Memory B cell (primary cell): Measurements from ENCODE around the gene GJC1.
A peak's percentile ranks its signal among the peaks of the same experiment; 100 is the strongest.

ENCODE experiments used
- ATAC-seq: fragments of 150-1000 bp; cut with Tn5 transposase; 2 replicates; pipeline ENCODE4 v1.10.0; 2021; ENCODE audit warnings: low read depth, mild to moderate bottlenecking, moderate library complexity
- DNase-seq, 2 donors: peaks; one replicate each; pipeline ENCODE4 v3.0.0; 2022; ENCODE audit warnings: low spot score in 2 of 2
- H3K27ac Mint-ChIP-seq: one replicate; pipeline ENCODE4 v1.8.0; 2022; ENCODE audit warnings: mild to moderate bottlenecking, moderate library complexity, mixed read lengths
- H3K27me3 Mint-ChIP-seq: one replicate; pipeline ENCODE4 v1.8.0; 2022; ENCODE audit warnings: mixed read lengths
- H3K36me3 Mint-ChIP-seq: one replicate; pipeline ENCODE4 v1.8.0; 2022; ENCODE audit warnings: mild to moderate bottlenecking, mixed read lengths
- H3K4me1 Mint-ChIP-seq: one replicate; pipeline ENCODE4 v1.8.0; 2022; ENCODE audit warnings: mixed read lengths
- H3K4me3 Mint-ChIP-seq: one replicate; pipeline ENCODE4 v1.8.0; 2022; ENCODE audit warnings: mild to moderate bottlenecking, moderate library complexity, mixed read lengths
- H3K9me3 Mint-ChIP-seq: one replicate; pipeline ENCODE4 v1.8.0; 2022; ENCODE audit warnings: mixed read lengths

GJC1 gene

GRCh38 chr17:44859701-44860100 is 29.6 kb upstream of the GJC1 start:
- Mint-ChIP-seq H3K4me3 (no peak overlapping the region), H3K9me3 (no peaks in the 10 kb centered on the region), H3K4me1 (no peaks in the 10 kb centered on the region), H3K27ac (no peak overlapping the region), H3K27me3 (no peaks in the 10 kb centered on the region), H3K36me3 (peaks cover 36% of the 10 kb centered on the region)
- ATAC-seq (no peak), DNase-seq (no peak)

- Mint-ChIP-seq H3K27me3 (no peaks in the 10 kb centered on the region), H3K9me3 (no peaks in the 10 kb centered on the region), H3K4me3 (no peak overlapping the region), H3K36me3 (peaks cover 33% of the 10 kb centered on the region), H3K4me1 (no peaks in the 10 kb centered on the region), H3K27ac (no peak overlapping the region)
- no peak for DNase-seq
- no peak for ATAC-seq
Measured at GRCh38 chr17:44854192-44854591, 24.1 kb upstream of the GJC1 start.

GRCh38 chr17:44850612-44851011 is 20.5 kb upstream of the GJC1 start:
- Mint-ChIP-seq H3K4me3 (no peak overlapping the region), H3K27me3 (no peaks in the 10 kb centered on the region)

DNA sequence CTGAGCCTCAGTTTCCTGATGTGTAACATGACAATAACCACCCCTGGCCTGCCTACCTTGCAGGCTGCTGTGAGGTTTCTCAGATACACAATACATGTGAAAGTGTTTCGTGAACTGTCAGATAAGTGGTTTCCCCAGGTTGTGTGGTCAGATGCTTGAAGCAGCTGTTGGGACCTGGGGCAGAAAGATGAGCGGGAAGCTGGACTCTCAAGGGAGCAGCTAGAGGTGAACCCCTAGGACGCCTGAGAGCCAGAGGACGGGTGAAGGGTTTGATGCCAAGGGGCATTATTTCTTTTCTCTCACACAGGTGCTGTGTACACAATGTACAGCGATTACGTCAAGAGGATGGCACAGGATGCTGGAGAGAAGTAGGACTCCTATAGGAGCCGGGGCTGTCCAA is 19.9 kb upstream of the GJC1 start:
- DNase-seq = no peak
- peaks cover 21% of the 10 kb centered on the region for H3K36me3 Mint-ChIP-seq
- ATAC-seq = no peak
- H3K27me3 Mint-ChIP-seq = no peaks in the 10 kb centered on the region
- no peak overlapping the region for H3K4me3 Mint-ChIP-seq
- no peaks in the 10 kb centered on the region for H3K4me1 Mint-ChIP-seq
- no peaks in the 10 kb centered on the region for H3K9me3 Mint-ChIP-seq
- peak overlapping the region; percentile 22 for H3K27ac Mint-ChIP-seq

More at GRCh38 chr17:44850612-44851011, 20.5 kb upstream of the GJC1 start:
- Mint-ChIP-seq H3K9me3 (no peaks in the 10 kb centered on the region), H3K4me1 (no peaks in the 10 kb centered on the region), H3K36me3 (peaks cover 21% of the 10 kb centered on the region), H3K27ac (peak overlapping the region; percentile 22)
- ATAC-seq = no peak
- DNase-seq = no peak

DNA sequence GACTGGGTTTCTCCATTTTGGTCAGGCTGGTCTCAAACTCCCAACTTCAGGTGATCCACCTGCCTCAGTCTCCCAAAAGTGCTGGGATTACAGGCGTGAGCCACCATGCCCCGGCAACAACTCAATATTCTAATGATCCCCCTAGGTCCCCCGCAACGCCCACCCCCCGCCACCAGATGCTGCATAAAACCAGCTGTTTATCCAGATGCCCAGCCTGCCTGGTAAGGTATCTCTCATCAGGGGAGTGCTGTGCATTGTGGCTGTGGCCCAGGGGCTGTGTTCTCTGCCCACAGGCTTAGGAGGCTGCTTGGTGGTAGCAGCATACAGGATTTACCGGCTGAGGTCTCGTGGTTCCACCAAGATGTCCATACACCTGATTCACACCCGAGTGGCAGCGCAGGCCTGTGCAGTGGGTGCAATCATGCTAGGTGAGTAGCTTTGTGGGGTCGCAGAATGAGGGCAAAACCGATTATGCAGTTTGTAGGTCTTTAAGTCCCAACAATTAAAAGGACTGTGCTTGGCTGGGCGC is 18.9 kb upstream of the GJC1 start:
- no peak for ATAC-seq
- no peak overlapping the region for H3K27ac Mint-ChIP-seq
- H3K27me3 Mint-ChIP-seq = no peaks in the 10 kb centered on the region
- H3K4me3 Mint-ChIP-seq = no peak overlapping the region
- no peak for DNase-seq
- no peaks in the 10 kb centered on the region for H3K4me1 Mint-ChIP-seq
- H3K36me3 Mint-ChIP-seq = peaks cover 12% of the 10 kb centered on the region
- no peaks in the 10 kb centered on the region for H3K9me3 Mint-ChIP-seq

DNA sequence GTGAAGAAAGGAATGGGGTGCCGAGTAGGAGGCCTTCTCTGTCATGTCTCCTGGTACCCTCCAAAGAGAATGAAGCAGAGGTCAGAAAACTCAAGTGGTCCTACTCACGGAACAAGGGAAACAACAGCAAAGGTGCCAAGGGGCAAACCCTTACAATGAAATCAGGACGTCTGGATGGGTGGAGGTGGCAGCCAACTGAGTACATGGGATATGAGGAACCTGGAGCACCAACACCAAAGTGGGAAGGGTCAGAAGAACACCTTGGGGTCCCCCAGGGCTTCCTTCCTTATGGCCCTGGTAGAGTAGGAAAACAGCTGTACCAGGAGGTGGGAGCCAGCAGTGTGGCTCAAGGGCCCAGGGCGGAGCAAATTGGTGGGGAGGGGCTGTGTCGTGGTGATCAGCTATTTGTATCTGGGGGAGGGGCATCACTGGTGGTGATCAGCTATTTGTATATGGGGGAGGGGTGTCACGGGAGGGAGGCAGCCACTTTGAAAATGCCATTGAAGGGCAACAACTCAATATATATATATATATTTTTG is 18.2 kb upstream of the GJC1 start:
- Mint-ChIP-seq H3K9me3 (no peaks in the 10 kb centered on the region), H3K27ac (no peak overlapping the region), H3K4me1 (no peaks in the 10 kb centered on the region), H3K4me3 (no peak overlapping the region), H3K36me3 (peaks cover 8% of the 10 kb centered on the region), H3K27me3 (no peaks in the 10 kb centered on the region)
- DNase-seq (no peak), ATAC-seq (no peak)

GRCh38 chr17:44847586-44847985 is 17.5 kb upstream of the GJC1 start, which contains the start of gene HIGD1B:
Gene HIGD1B (plus strand): TSS chr17:44847883. CDS start chr17:44848153, 270 bp downstream.
- no peak for ATAC-seq
- DNase-seq = no peak
- Mint-ChIP-seq H3K27ac (no peak within 1 kb of the TSS), H3K36me3 (peaks cover 8% of the 10 kb centered on the region), H3K9me3 (no peaks in the 10 kb centered on the region), H3K27me3 (no peaks in the 10 kb centered on the region), H3K4me3 (no peak within 1 kb of the TSS), H3K4me1 (no peaks in the 10 kb centered on the region)

GRCh38 chr17:44846206-44846605 is 16.1 kb upstream of the GJC1 start:
- no peak overlapping the region for H3K4me3 Mint-ChIP-seq
- no peaks in the 10 kb centered on the region for H3K27me3 Mint-ChIP-seq
- no peak overlapping the region for H3K27ac Mint-ChIP-seq
- H3K36me3 Mint-ChIP-seq = peaks cover 3% of the 10 kb centered on the region
- no peaks in the 10 kb centered on the region for H3K9me3 Mint-ChIP-seq
- DNase-seq (no peak), ATAC-seq (no peak)
- H3K4me1 Mint-ChIP-seq = no peaks in the 10 kb centered on the region

GRCh38 chr17:44844390-44844830 is 14.3 kb upstream of the GJC1 start:
- ATAC-seq = no peak
- Mint-ChIP-seq H3K27ac (no peak overlapping the region), H3K36me3 (no peaks in the 10 kb centered on the region), H3K9me3 (no peaks in the 10 kb centered on the region), H3K27me3 (peaks cover 1% of the 10 kb centered on the region), H3K4me3 (no peak overlapping the region), H3K4me1 (no peaks in the 10 kb centered on the region)
- no peak for DNase-seq

DNA sequence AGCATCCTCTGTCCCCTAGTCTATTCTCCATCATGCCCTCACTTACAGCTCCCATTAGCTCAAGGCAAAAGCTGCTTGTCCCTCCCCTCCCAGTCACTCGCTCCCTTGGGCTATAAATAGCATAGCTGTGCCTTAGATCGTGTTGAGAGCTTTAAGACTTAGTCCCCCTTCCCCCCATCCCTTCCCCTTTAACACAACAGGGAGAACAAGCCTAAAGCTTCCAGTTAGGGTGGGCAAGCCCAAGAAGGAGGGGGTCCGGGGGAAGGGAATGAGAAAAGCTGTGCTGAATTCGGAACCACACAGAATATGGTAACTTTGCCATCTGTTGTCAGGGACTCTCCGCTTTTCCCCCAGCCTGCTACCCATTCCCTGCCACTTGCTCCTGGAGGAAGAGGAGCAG is 12.7 kb upstream of the GJC1 start:
- no peak overlapping the region for H3K4me3 Mint-ChIP-seq
- no peak for ATAC-seq
- no peaks in the 10 kb centered on the region for H3K9me3 Mint-ChIP-seq
- H3K4me1 Mint-ChIP-seq = no peaks in the 10 kb centered on the region
- no peaks in the 10 kb centered on the region for H3K36me3 Mint-ChIP-seq
- no peak for DNase-seq
- H3K27me3 Mint-ChIP-seq = peaks cover 1% of the 10 kb centered on the region
- H3K27ac Mint-ChIP-seq = no peak overlapping the region

DNA sequence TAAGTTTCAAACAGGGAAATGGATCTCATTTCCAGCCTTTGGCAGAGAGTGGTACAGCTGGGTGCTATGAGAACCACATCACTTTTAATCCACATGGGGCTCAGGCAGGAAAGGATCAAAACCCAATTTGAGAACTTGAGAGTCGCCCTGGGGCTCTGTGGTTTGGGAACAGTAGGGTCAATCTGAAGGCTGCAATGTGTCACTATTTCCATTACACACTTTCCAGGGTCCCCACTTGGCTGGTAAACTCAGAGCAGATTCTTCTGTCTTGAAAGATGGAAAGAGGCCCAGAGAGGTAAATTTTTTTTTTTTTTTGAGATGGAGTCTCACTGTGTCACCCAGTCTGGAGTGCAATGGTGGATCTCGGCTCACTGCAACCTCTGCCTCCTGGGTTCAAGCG is 10.8 kb upstream of the GJC1 start:
- H3K9me3 Mint-ChIP-seq = no peaks in the 10 kb centered on the region
- no peaks in the 10 kb centered on the region for H3K36me3 Mint-ChIP-seq
- H3K4me3 Mint-ChIP-seq = no peak overlapping the region
- H3K4me1 Mint-ChIP-seq = no peaks in the 10 kb centered on the region
- no peak for DNase-seq
- no peak overlapping the region for H3K27ac Mint-ChIP-seq
- ATAC-seq = no peak
- H3K27me3 Mint-ChIP-seq = peaks cover 1% of the 10 kb centered on the region

DNA sequence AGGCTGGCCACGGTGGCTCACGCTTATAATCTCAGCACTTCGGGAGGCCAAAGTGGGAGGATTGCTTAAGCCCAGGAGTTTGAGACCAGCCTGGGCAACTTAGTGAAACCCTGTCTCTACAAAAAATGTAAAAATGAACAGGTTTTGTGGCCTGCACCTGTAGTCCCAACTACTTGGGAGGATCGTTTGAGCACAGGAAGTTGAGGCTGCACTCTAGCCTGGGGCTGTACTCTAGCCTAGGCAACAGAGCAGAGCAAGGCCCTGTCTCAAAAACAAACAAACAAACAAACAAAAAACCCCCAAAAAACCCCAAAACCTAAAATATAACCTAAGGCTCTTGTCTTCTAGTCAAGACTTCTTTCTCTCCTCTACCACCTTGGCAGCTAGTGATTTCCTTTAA is 10.2 kb upstream of the GJC1 start:
- Mint-ChIP-seq H3K27me3 (peaks cover 1% of the 10 kb centered on the region), H3K9me3 (no peaks in the 10 kb centered on the region), H3K27ac (no peak overlapping the region), H3K36me3 (no peaks in the 10 kb centered on the region), H3K4me1 (no peaks in the 10 kb centered on the region), H3K4me3 (no peak overlapping the region)
- DNase-seq = no peak
- ATAC-seq = no peak

- no peak for DNase-seq
- H3K9me3 Mint-ChIP-seq = no peaks in the 10 kb centered on the region
- H3K27ac Mint-ChIP-seq = no peak overlapping the region
- no peaks in the 10 kb centered on the region for H3K4me1 Mint-ChIP-seq
- H3K4me3 Mint-ChIP-seq = no peak overlapping the region
- no peak for ATAC-seq
- H3K36me3 Mint-ChIP-seq = no peaks in the 10 kb centered on the region
- H3K27me3 Mint-ChIP-seq = peaks cover 8% of the 10 kb centered on the region
Measured at GRCh38 chr17:44837196-44837595, 7.1 kb upstream of the GJC1 start.

GRCh38 chr17:44832805-44833204 is 2.7 kb upstream of the GJC1 start:
- DNase-seq (no peak), ATAC-seq (no peak)
- H3K27me3 Mint-ChIP-seq = peaks cover 13% of the 10 kb centered on the region
- no peak overlapping the region for H3K27ac Mint-ChIP-seq
- no peaks in the 10 kb centered on the region for H3K9me3 Mint-ChIP-seq
- no peaks in the 10 kb centered on the region for H3K36me3 Mint-ChIP-seq
- no peak overlapping the region for H3K4me3 Mint-ChIP-seq
- H3K4me1 Mint-ChIP-seq = peaks cover 7% of the 10 kb centered on the region

- Mint-ChIP-seq H3K9me3 (no peaks in the 10 kb centered on the region), H3K36me3 (no peaks in the 10 kb centered on the region), H3K4me3 (no peak overlapping the region), H3K4me1 (peaks cover 7% of the 10 kb centered on the region), H3K27ac (no peak overlapping the region), H3K27me3 (peaks cover 18% of the 10 kb centered on the region)
- DNase-seq (no peak), ATAC-seq (no peak)
Measured at GRCh38 chr17:44831371-44831770, 1.3 kb upstream of the GJC1 start.
